Nephron (organoid): ENCODE results near the gene XAGE1B.
"Not testable (repeated sequence)": the region's sequence is repeated elsewhere in the genome, so short reads cannot be mapped to it uniquely, and the experiment has no call there.

Experiments
- H3K27ac Mint-ChIP-seq, 3 experiments: 2 replicates each; pipeline ENCODE4 v1.8.0; 2020; ENCODE audit warnings: mixed read lengths in 3 of 3, mild to moderate bottlenecking in 2 of 3, moderate library complexity in 1 of 3
- H3K27me3 Mint-ChIP-seq: 2 replicates; pipeline ENCODE4 v1.8.0; 2021; ENCODE audit warnings: low read depth, mild to moderate bottlenecking, moderate library complexity, mixed read lengths
- H3K36me3 Mint-ChIP-seq: 2 replicates; pipeline ENCODE4 v1.8.0; 2020; ENCODE audit warnings: low read depth, mixed read lengths
- H3K4me1 Mint-ChIP-seq: 2 replicates; pipeline ENCODE4 v1.8.0; 2020; ENCODE audit warnings: mixed read lengths
- H3K4me3 Mint-ChIP-seq, 3 experiments: 2 replicates each; pipeline ENCODE4 v1.8.0; 2020; ENCODE audit warnings: mild to moderate bottlenecking in 3 of 3, mixed read lengths in 3 of 3, moderate library complexity in 2 of 3
- H3K9me3 Mint-ChIP-seq: 2 replicates; pipeline ENCODE4 v1.8.0; 2020; ENCODE audit warnings: mixed read lengths
- TF ChIP-seq, protein P1 (sequence below), 3 experiments: fragments of 200-600 bp; sonication (generic); IDR thresholded peaks; one replicate each; pipeline ENCODE4 v1.5.0; 2021; ENCODE audit warnings: antibody characterized with exemption in 3 of 3; ENCODE audit not compliant: unreplicated experiment in 3 of 3

The XAGE1B gene

DNA sequence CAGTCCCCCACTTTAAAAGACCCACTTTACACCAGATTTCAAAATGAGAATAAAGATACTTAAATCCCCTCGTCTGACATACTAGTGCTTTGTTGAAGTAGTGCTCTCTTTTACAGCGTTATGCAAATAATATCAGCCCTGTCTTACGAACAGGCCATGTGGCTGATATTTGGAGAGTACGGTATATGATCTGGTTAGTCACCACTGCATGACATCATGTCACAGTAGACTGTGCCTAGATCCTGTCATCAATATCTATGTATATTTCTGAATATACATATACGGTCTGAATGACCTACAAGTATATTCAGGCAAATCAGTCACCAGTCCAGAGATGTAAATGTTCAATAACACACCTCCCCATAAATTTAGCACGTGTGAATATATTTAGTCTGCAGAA, 25.4 kb upstream of the XAGE1B start:
- no peaks in the 10 kb centered on the region for H3K27me3 Mint-ChIP-seq
- H3K27ac Mint-ChIP-seq, result no peak overlapping the region
- H3K36me3 Mint-ChIP-seq, result no peaks in the 10 kb centered on the region
- TF ChIP-seq, protein P1, sequence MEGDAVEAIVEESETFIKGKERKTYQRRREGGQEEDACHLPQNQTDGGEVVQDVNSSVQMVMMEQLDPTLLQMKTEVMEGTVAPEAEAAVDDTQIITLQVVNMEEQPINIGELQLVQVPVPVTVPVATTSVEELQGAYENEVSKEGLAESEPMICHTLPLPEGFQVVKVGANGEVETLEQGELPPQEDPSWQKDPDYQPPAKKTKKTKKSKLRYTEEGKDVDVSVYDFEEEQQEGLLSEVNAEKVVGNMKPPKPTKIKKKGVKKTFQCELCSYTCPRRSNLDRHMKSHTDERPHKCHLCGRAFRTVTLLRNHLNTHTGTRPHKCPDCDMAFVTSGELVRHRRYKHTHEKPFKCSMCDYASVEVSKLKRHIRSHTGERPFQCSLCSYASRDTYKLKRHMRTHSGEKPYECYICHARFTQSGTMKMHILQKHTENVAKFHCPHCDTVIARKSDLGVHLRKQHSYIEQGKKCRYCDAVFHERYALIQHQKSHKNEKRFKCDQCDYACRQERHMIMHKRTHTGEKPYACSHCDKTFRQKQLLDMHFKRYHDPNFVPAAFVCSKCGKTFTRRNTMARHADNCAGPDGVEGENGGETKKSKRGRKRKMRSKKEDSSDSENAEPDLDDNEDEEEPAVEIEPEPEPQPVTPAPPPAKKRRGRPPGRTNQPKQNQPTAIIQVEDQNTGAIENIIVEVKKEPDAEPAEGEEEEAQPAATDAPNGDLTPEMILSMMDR (IDR thresholded peaks at IDR 0.05; ENCODE audit: unreplicated experiment in 3 of 3), result no peak
- H3K4me1 Mint-ChIP-seq, result no peaks in the 10 kb centered on the region
- no peaks in the 10 kb centered on the region for H3K9me3 Mint-ChIP-seq
- no peak overlapping the region for H3K4me3 Mint-ChIP-seq

DNA sequence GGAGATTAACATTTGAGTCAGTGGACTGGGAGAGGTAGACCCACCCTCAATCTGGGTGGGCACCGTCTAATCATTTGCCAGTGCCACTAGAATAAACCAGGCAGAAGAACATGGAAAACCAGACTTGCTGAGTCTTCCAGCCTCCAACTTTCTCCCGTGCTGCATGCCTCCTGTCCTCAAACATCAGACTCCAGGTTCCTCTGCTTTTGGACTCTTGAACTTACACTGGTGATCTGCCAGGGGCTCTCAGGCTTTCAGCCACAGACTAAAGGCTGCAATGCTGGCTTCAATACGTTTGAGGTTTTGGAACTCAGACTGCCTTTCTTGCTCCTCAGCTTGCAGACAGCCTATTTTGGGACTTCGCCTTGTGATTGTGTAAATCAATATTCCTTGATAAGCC, 24.2 kb upstream of the XAGE1B start:
- H3K4me1 Mint-ChIP-seq, H3K36me3 Mint-ChIP-seq, H3K27me3 Mint-ChIP-seq, H3K4me3 Mint-ChIP-seq, H3K9me3 Mint-ChIP-seq, H3K27ac Mint-ChIP-seq: not testable (repeated sequence)

DNA sequence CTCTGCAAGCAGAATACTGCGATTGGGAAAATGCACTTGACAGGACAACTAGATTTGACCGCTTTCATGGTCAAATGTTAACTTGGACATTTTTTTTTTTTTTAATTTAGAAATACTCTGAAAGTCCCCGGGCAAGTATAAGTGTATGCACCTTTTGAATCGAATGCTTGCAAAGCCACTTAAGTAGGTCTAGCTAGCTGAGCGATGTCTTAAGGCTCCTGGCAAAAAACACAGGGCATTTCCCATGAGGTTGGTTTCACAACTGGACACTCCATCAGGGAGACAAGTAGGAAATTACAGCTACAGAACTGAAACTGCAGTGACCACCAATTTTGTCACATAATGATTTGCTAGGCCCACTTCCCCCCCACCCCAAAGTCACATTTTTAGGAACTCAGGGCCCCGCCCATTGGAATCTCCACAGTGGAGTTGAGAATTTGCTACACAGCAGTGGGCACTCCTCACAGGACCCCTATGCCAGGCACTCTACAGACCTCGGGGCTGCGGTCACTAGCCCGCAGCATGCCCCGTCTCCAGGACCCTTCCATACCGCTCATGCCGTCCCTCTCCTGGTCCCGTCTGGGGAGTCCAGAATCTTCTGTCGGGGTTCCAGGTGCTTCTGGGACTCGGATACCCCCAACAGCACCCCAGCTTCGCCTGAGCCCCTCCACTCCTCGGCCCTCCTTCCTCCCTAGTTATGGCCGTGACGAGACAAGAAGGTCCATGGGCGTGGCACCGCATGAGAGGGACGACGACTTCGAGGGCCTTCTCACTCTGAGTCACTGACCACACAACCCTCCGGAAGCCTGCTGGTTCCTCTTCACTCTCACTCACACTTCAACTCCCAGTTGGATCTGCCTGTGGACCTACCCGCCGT, 515 bp downstream of the XAGE1B start:
- not testable (repeated sequence) for H3K9me3 Mint-ChIP-seq, H3K4me1 Mint-ChIP-seq, H3K36me3 Mint-ChIP-seq, H3K4me3 Mint-ChIP-seq, H3K27me3 Mint-ChIP-seq, H3K27ac Mint-ChIP-seq

DNA sequence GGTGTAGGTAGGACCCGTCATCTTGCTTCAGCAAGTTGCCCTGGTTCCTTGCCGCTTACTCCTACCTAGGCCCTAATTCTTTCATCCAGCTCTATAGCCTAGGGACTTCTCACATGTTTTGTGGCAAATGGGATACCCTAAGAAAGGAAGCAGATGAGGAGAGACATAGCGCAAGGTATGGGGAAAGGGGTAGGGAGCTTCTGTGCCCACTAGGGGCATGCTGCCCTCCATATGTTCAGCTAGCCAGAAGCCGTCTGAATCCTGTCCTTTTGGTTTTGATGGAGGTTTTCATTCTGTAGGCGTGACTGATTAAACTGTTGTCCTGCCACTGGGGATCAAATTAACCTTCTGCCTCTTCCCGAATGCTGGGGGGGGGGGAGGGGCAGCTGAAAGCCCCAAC, 5.7 kb downstream of the XAGE1B start:
- H3K4me3 Mint-ChIP-seq, H3K36me3 Mint-ChIP-seq, H3K27ac Mint-ChIP-seq, H3K27me3 Mint-ChIP-seq, H3K4me1 Mint-ChIP-seq, H3K9me3 Mint-ChIP-seq: not testable (repeated sequence)

DNA sequence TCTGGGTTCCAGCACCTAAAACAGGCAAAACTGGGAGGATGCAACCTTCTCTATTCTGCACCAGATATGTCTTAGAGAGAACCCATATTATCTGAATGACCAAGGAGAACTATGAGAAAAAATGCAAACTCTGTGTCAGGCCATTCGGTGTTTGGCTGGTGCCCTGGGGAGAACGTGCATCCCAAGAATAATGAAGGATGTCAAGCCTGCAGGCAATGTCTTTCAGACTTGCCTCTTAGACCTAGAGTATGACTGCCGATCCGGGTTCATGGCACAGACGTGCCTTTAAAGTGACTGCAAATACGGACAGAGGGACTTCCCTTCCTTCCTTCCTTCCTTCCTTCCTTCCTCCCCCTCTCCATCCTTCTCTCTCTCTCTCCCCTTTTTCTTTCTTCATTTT, 6.9 kb downstream of the XAGE1B start:
- H3K4me1 Mint-ChIP-seq, result no peaks in the 10 kb centered on the region
- TF ChIP-seq, protein P1 (IDR thresholded peaks at IDR 0.05; ENCODE audit: unreplicated experiment in 3 of 3), result no peak
- peaks cover 5% of the 10 kb centered on the region for H3K27me3 Mint-ChIP-seq
- peaks cover 2% of the 10 kb centered on the region for H3K9me3 Mint-ChIP-seq
- H3K4me3 Mint-ChIP-seq, result no peak overlapping the region
- H3K36me3 Mint-ChIP-seq, result no peaks in the 10 kb centered on the region
- H3K27ac Mint-ChIP-seq, result no peak overlapping the region

DNA sequence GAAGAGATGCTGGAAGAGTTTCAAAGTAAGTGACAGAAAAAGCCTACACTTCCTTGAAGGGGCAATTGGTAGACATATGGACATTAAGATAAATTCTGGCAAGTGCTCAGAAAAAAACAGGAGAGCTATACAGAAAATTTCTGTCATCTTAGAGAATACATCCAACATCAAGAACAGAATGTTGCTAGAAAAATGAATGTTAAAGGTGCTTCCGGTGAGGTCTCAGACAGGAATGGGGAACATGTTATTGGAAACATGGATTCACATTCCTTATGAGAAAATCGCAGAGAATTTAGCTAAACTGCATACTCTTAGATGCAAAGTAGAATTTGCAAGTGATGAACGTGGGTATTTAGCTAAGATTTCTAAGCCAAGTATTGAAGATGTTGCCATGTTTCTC, 9.5 kb downstream of the XAGE1B start:
- TF ChIP-seq, protein P1 (IDR thresholded peaks at IDR 0.05; ENCODE audit: unreplicated experiment in 3 of 3), result no peak
- peaks cover 7% of the 10 kb centered on the region for H3K9me3 Mint-ChIP-seq
- peaks cover 10% of the 10 kb centered on the region for H3K27me3 Mint-ChIP-seq
- no peak overlapping the region for H3K4me3 Mint-ChIP-seq
- H3K36me3 Mint-ChIP-seq, result no peaks in the 10 kb centered on the region
- no peak overlapping the region for H3K27ac Mint-ChIP-seq
- H3K4me1 Mint-ChIP-seq, result no peaks in the 10 kb centered on the region

DNA sequence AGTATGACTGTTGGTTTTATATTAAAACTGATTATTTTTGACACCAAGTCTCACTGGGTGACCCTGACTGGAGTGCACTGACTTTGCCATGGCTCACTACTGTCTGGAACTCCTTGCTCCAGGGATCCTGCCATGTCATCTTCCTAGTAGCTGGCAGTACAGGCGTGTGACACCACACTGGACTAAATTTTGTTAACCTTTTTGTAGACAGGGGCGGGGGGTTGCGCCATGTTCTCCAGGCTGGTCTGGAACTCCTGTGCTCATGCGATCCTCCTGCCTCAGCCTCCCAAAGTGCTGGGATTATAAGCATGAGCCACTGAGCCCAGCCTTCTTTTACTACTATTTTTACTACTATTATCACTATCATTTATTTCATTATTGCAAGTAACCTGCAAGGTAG, 12.3 kb downstream of the XAGE1B start:
- Mint-ChIP-seq H3K36me3 (no peaks in the 10 kb centered on the region), H3K4me1 (no peaks in the 10 kb centered on the region), H3K27ac (no peak overlapping the region), H3K9me3 (peaks cover 7% of the 10 kb centered on the region), H3K4me3 (no peak overlapping the region), H3K27me3 (peaks cover 10% of the 10 kb centered on the region)
- TF ChIP-seq, protein P1 (IDR thresholded peaks at IDR 0.05; ENCODE audit: unreplicated experiment in 3 of 3), result no peak

DNA sequence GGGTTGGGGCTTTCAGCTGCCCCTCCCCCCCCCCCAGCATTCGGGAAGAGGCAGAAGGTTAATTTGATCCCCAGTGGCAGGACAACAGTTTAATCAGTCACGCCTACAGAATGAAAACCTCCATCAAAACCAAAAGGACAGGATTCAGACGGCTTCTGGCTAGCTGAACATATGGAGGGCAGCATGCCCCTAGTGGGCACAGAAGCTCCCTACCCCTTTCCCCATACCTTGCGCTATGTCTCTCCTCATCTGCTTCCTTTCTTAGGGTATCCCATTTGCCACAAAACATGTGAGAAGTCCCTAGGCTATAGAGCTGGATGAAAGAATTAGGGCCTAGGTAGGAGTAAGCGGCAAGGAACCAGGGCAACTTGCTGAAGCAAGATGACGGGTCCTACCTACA, 15.5 kb downstream of the XAGE1B start:
- H3K9me3 Mint-ChIP-seq, H3K4me3 Mint-ChIP-seq, H3K27ac Mint-ChIP-seq, H3K36me3 Mint-ChIP-seq, H3K27me3 Mint-ChIP-seq, H3K4me1 Mint-ChIP-seq: not testable (repeated sequence)

DNA sequence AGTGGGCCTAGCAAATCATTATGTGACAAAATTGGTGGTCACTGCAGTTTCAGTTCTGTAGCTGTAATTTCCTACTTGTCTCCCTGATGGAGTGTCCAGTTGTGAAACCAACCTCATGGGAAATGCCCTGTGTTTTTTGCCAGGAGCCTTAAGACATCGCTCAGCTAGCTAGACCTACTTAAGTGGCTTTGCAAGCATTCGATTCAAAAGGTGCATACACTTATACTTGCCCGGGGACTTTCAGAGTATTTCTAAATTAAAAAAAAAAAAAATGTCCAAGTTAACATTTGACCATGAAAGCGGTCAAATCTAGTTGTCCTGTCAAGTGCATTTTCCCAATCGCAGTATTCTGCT, 20.5 kb downstream of the XAGE1B start:
- not testable (repeated sequence) for H3K4me1 Mint-ChIP-seq, H3K27me3 Mint-ChIP-seq, H3K9me3 Mint-ChIP-seq, H3K27ac Mint-ChIP-seq, H3K36me3 Mint-ChIP-seq, H3K4me3 Mint-ChIP-seq

DNA sequence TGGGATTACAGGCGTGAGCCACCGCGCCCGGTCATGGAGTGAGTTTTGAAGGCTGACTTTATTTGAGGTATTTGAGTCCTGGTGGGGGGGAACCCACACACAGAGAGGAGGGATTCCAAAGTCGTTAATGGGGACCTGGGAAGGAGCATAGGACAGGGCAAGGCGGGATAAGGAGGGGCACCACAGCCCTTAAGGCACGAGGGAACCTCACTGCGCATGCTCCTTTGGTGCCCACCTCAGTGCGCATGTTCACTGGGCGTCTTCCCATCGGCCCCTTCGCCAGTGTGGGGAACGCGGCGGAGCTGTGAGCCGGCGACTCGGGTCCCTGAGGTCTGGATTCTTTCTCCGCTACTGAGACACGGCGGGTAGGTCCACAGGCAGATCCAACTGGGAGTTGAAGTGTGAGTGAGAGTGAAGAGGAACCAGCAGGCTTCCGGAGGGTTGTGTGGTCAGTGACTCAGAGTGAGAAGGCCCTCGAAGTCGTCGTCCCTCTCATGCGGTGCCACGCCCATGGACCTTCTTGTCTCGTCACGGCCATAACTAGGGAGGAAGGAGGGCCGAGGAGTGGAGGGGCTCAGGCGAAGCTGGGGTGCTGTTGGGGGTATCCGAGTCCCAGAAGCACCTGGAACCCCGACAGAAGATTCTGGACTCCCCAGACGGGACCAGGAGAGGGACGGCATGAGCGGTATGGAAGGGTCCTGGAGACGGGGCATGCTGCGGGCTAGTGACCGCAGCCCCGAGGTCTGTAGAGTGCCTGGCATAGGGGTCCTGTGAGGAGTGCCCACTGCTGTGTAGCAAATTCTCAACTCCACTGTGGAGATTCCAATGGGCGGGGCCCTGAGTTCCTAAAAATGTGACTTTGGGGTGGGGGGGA, 21.1 kb downstream of the XAGE1B start, which contains the start of gene XAGE1A:
XAGE1A (plus strand) TSS at position 264 of the 874 bp plus-strand sequence. CDS start 1,554 bp downstream, outside the sequence.
- H3K27ac Mint-ChIP-seq, H3K4me3 Mint-ChIP-seq, H3K9me3 Mint-ChIP-seq, H3K4me1 Mint-ChIP-seq, H3K36me3 Mint-ChIP-seq, H3K27me3 Mint-ChIP-seq: not testable (repeated sequence)
